ENCODE results near the gene CUEDC2.

Gene CUEDC2

GRCh38 chr10:102463983-102464382 is 31.6 kb upstream of the CUEDC2 start (continued):
- TF ChIP-seq ZNF513 (tag by site-specific recombination; IDR thresholded peaks at IDR 0.05), result no peak
- no peak for TF ChIP-seq ZNF202 (tag by site-specific recombination; IDR thresholded peaks at IDR 0.05; ENCODE audit: borderline replicate concordance)
- no peak for TF ChIP-seq ZNF544 (tag by site-specific recombination; IDR thresholded peaks at IDR 0.05)
- TF ChIP-seq ZNF830 (tag by site-specific recombination; IDR thresholded peaks at IDR 0.05; ENCODE audit: low read depth), result no peak
- TF ChIP-seq ZNF626 (tag by site-specific recombination; IDR thresholded peaks at IDR 0.05), result no peak
- TF ChIP-seq ZNF707 (tag by site-specific recombination; IDR thresholded peaks at IDR 0.05), result no peak
- TF ChIP-seq ZNF221 (tag by site-specific recombination; IDR thresholded peaks at IDR 0.05; ENCODE audit: borderline replicate concordance), result no peak
- no peak for TF ChIP-seq ZNF558 (tag by site-specific recombination; IDR thresholded peaks at IDR 0.05)
- no peak for TF ChIP-seq ZNF639 (tag by site-specific recombination; IDR thresholded peaks at IDR 0.05)

- ChIA-PET POLR2A (interaction anchor here (1.3 to 4.6 kb wide), 3 partner anchors 11 to 31 kb away, joined by 4 to 39 read pairs (median 13); partner anchors contain the start of genes C10orf95 and CUEDC2), CTCF (interaction anchor here (0.6 to 3.9 kb wide), 8 partner anchors 10 to 230 kb away, joined by 3 to 17 read pairs (median 3); no protein-coding TSS in a partner anchor)
- H3K9me3 ChIP-seq (ENCODE audit: control insufficient read depth, insufficient read depth, low read depth, low read length), result no peaks in the 10 kb centered on the region
- no peaks in the 10 kb centered on the region for H3K36me3 ChIP-seq (ENCODE audit: control insufficient read depth in 2 of 2, insufficient read depth in 1 of 2, low read length in 2 of 2)
- no peak overlapping the region for H3K27ac ChIP-seq (ENCODE audit: extremely low read depth, low read depth, low read length)
- H3K4me1 ChIP-seq (ENCODE audit: control insufficient read depth, insufficient read depth, low read length), result 0 out of 2 replicates have a peak, but pooled peaks cover 2% of the 10 kb centered on the region
- TF ChIP-seq ZBTB48 (tag by site-specific recombination; IDR thresholded peaks at IDR 0.05), result 0 out of 2 replicates have a peak, but pooled peaks have one; percentile 36
- no peak for TF ChIP-seq ZNF37A (tag by site-specific recombination; IDR thresholded peaks at IDR 0.05)
- no peak for TF ChIP-seq ZNF274 (IDR thresholded peaks at IDR 0.05; ENCODE audit: low read length)
- no peak for TF ChIP-seq ZNF274 (tag by site-specific recombination; IDR thresholded peaks at IDR 0.05; ENCODE audit: borderline replicate concordance)
- no peak for TF ChIP-seq ZNF266 (tag by site-specific recombination; IDR thresholded peaks at IDR 0.05; ENCODE audit: low read depth)
- TF ChIP-seq ZNF174 (tag by site-specific recombination; IDR thresholded peaks at IDR 0.05), result no peak
- no peak for TF ChIP-seq ZNF354C (tag by site-specific recombination; IDR thresholded peaks at IDR 0.05; ENCODE audit: borderline replicate concordance, low read depth)
- TF ChIP-seq ZNF391 (tag by site-specific recombination; IDR thresholded peaks at IDR 0.05; ENCODE audit: borderline replicate concordance, low read depth), result no peak
- TF ChIP-seq ZIC2 (tag by site-specific recombination; IDR thresholded peaks at IDR 0.05), result peak; percentile 59; the same call in 1 of the 2 replicates
- TF ChIP-seq ZNF600 (tag by site-specific recombination; IDR thresholded peaks at IDR 0.05), result peak; percentile 14; the same call in 1 of the 2 replicates
- TF ChIP-seq PBX3 (CRISPR knock-in tag; IDR thresholded peaks at IDR 0.05), result no peak
- TF ChIP-seq ZNF501 (tag by site-specific recombination; IDR thresholded peaks at IDR 0.05), result no peak
- TF ChIP-seq GLIS2 (tag by site-specific recombination; IDR thresholded peaks at IDR 0.05), result no peak
- TF ChIP-seq SCRT2 (tag by site-specific recombination; IDR thresholded peaks at IDR 0.05), result peak; percentile 91
- peak; percentile 87 for TF ChIP-seq SCRT1 (tag by site-specific recombination; IDR thresholded peaks at IDR 0.05; ENCODE audit: borderline replicate concordance)
- TF ChIP-seq ZEB2 (tag by site-specific recombination; IDR thresholded peaks at IDR 0.05), result no peak
- no peak for TF ChIP-seq MEIS1 (CRISPR knock-in tag; IDR thresholded peaks at IDR 0.05; ENCODE audit: borderline replicate concordance)
- H3K4me3 ChIP-seq (ENCODE audit: low read depth, low read length), result no peak overlapping the region
Measured at GRCh38 chr10:102462512-102463054, 30.2 kb upstream of the CUEDC2 start.
